ENCODE results near the gene PLCH2. TPM values are rescaled to one million over a fixed set of nuclear protein-coding genes. Genes with fewer than 3 reads are reported as not detected.

PLCH2 gene
- total and polyA plus RNA-seq, 10 of the 15 experiments (the other 5 are each of a cell fraction or from before 2014, with no cell fraction given), result 0.03 to 0.73 (median 0.24) TPM; not detected in 3

DNA sequence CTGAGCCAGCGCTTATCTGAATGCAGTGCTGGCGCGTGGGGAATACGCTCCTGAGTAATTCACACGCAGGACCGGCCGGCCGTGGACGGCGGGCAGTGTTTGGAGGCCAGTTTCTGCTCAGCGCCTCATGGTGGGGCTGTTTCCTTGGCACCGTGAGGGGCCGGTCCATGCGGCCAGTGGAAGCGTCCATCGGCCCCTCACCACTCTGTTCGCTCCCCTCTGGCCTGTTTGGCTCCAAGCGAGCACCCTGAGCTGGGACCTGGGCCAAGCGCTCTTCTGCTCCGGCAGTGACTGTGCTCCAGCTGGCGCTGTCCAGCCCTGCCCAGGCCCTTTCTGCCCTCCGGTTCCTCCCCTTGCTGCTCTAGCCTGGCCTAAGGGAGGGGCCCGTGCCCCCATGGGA, 16.3 kb upstream of the PLCH2 start:
- TF ChIP-seq CHD2 (IDR thresholded peaks at IDR 0.05; ENCODE audit: borderline replicate concordance, low read depth, low read length), result no peak
- TF ChIP-seq, protein P1, sequence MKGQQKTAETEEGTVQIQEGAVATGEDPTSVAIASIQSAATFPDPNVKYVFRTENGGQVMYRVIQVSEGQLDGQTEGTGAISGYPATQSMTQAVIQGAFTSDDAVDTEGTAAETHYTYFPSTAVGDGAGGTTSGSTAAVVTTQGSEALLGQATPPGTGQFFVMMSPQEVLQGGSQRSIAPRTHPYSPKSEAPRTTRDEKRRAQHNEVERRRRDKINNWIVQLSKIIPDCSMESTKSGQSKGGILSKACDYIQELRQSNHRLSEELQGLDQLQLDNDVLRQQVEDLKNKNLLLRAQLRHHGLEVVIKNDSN (IDR thresholded peaks at IDR 0.05; ENCODE audit: borderline replicate concordance, extremely low read length, insufficient read depth, low read depth, low read length), result no peak
- TF ChIP-seq, protein P2, sequence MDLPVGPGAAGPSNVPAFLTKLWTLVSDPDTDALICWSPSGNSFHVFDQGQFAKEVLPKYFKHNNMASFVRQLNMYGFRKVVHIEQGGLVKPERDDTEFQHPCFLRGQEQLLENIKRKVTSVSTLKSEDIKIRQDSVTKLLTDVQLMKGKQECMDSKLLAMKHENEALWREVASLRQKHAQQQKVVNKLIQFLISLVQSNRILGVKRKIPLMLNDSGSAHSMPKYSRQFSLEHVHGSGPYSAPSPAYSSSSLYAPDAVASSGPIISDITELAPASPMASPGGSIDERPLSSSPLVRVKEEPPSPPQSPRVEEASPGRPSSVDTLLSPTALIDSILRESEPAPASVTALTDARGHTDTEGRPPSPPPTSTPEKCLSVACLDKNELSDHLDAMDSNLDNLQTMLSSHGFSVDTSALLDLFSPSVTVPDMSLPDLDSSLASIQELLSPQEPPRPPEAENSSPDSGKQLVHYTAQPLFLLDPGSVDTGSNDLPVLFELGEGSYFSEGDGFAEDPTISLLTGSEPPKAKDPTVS (IDR thresholded peaks at IDR 0.05; ENCODE audit: low read depth, low read length), result no peak
- no peak for TF ChIP-seq ZNF217 (IDR thresholded peaks at IDR 0.05)
- TF ChIP-seq ESRRA (IDR thresholded peaks at IDR 0.05; ENCODE audit: low read length), result no peak
- no peak for TF ChIP-seq MEF2A (IDR thresholded peaks at IDR 0.05; ENCODE audit: insufficient read depth, low read depth, low read length)
- TF ChIP-seq ZNF207 (IDR thresholded peaks at IDR 0.05; ENCODE audit: borderline replicate concordance), result no peak
- no peak for TF ChIP-seq SUPT20H (IDR thresholded peaks at IDR 0.05; ENCODE audit: borderline replicate concordance, control insufficient read depth, low read depth, low read length)
- TF ChIP-seq FOXM1 (IDR thresholded peaks at IDR 0.05; ENCODE audit: low read depth, low read length), result no peak
- H3K36me3 ChIP-seq (ENCODE audit: control insufficient read depth in 2 of 2, insufficient read depth in 2 of 2, low read length in 1 of 2), result no peaks in the 10 kb centered on the region
- WGBS (ENCODE audit: insufficient coverage, insufficient replicate concordance, low lambda C conversion rate, missing lambda C conversion rate), result 55% methylated on average over 23 of the region's 23 CpGs
- POLR2A ChIA-PET, result no interaction called here
- no peak overlapping the region for H2AFZ ChIP-seq (ENCODE audit: control insufficient read depth, low read depth, low read length)
- no peaks in the 10 kb centered on the region for H4K20me1 ChIP-seq (ENCODE audit: control insufficient read depth, insufficient read depth)
- CTCF ChIA-PET, result interaction anchor here (1.4 kb wide), 1 partner anchor 88 kb away, joined by 4 read pairs; no protein-coding TSS in a partner anchor
- no peak overlapping the region for H3K4me3 ChIP-seq
- H3K4me1 ChIP-seq (ENCODE audit: control insufficient read depth, insufficient read depth, low read length), result no peaks in the 10 kb centered on the region
- H3K79me2 ChIP-seq (ENCODE audit: control insufficient read depth, insufficient read depth, low read length), result no peaks in the 10 kb centered on the region
- ATAC-seq, result no peak
- RAD21 ChIA-PET (ENCODE audit: unreplicated experiment), result no interaction called here
- no peak overlapping the region for H3K27ac ChIP-seq (ENCODE audit: control insufficient read depth, insufficient read depth)
- no peaks in the 10 kb centered on the region; a peak in 1 of 4 replicates for H3K27me3 ChIP-seq (replicated peaks in 1 of 2; ENCODE audit: control insufficient read depth in 2 of 2, insufficient read depth in 2 of 2, low read length in 1 of 2)
- H3K9me3 ChIP-seq (replicated peaks; ENCODE audit: control insufficient read depth, insufficient read depth, low read length), result no peaks in the 10 kb centered on the region
- FAIRE-seq, result no peak
- SMC1A ChIA-PET (ENCODE audit: uncharacterized antibody, unreplicated experiment), result no interaction called here
- no TSS peak for BruUV-seq (replicated peaks)
- no peak overlapping the region for H3K4me2 ChIP-seq (ENCODE audit: control insufficient read depth, insufficient read depth)
- in situ Hi-C loops (cut with MboI), result no loop called here
- intact Hi-C loops (cut with micrococcal nuclease; ENCODE audit: unreplicated experiment), result no loop called here
- no peak for DNase-seq (ENCODE audit: low read depth, low spot score)
- no peak overlapping the region for H3K9ac ChIP-seq (ENCODE audit: control insufficient read depth, insufficient read depth, low read length)

All from GM12878 (cell line).